ENCODE measurements around the gene PCDHGA1.
A peak's percentile ranks its signal among the peaks of the same experiment; 100 is the strongest.

PCDHGA1 gene

DNA sequence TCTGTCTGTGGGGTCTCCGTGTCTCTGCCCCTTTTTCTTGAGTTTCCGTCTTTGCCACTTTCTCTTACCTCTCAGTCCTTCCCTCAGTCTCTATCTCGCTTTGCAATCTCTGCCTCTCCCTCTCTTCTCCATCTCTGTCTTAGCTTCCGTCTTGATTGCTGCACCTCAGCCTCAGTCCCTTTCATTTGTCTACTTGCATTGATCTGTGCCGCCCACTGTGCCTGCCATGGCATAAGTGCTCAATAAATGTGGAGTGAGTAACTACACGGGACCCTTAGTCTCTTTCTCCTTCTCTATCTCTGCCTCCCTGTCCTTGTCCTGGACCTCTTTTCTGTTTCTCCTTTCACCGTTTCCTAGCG lies 165.1 kb downstream of the PCDHGA1 start:
- H3K36me3 ChIP-seq (ENCODE audit: control insufficient read depth, insufficient read depth, low read length) = no peaks in the 10 kb centered on the region
- H3K27me3 ChIP-seq (ENCODE audit: control insufficient read depth, insufficient read depth, low read length) = peaks cover 36% of the 10 kb centered on the region
- H3K9me3 ChIP-seq (ENCODE audit: control insufficient read depth, low read length) = no peaks in the 10 kb centered on the region
- H3K4me1 ChIP-seq (ENCODE audit: control insufficient read depth, insufficient read depth, low read length) = no peaks in the 10 kb centered on the region
- no peak overlapping the region for H3K9ac ChIP-seq (ENCODE audit: low read length)
- no peak overlapping the region for H3K4me3 ChIP-seq (ENCODE audit: low read length)

DNA sequence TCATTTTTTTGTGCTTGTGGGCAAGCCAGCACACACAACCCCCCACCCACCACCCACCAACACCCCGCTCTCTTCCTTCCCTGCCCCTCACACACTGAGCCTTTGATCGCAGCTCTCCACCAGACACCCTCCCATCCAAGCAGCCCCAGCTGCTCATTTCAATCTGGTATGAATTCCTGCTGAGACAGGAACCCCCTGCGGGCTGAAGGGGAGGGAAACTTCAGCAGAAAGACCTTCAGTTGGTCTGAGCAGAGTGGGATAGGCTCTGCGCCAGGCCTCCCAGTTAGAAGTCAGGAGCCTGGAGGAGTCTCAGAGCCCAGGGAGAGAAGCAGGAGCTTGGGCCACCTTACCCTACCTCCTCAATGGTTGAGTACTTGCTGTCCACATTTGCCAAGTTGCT lies 165.7 kb downstream of the PCDHGA1 start:
- no peak overlapping the region for H3K9ac ChIP-seq (ENCODE audit: low read length)
- H3K4me1 ChIP-seq (ENCODE audit: control insufficient read depth, insufficient read depth, low read length) = no peaks in the 10 kb centered on the region
- no peak overlapping the region for H3K4me3 ChIP-seq (ENCODE audit: low read length)
- H3K9me3 ChIP-seq (ENCODE audit: control insufficient read depth, low read length) = no peaks in the 10 kb centered on the region
- no peaks in the 10 kb centered on the region for H3K36me3 ChIP-seq (ENCODE audit: control insufficient read depth, insufficient read depth, low read length)
- H3K27me3 ChIP-seq (ENCODE audit: control insufficient read depth, insufficient read depth, low read length) = peaks cover 30% of the 10 kb centered on the region

DNA sequence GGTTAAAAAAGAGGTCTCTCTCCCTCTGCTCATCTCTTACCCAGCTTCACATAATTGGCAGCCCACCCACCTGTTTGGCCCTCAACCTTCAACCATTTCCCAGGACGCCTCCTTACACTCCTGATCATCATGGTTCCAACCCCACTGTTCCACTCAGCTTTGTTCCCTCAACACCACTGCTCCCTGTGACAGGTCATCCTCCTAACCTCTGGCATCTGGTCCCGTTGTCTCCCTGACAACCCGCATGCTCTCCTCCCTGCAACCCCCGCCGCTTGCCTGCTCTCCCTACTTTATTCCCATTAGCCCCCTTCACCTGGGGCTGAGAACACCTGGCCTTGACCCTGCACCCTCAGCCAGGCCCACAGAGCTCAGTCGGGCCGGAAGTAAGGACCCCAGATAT lies 171.4 kb downstream of the PCDHGA1 start:
- H3K9me3 ChIP-seq (ENCODE audit: control insufficient read depth, low read length) = no peaks in the 10 kb centered on the region
- no peaks in the 10 kb centered on the region for H3K27me3 ChIP-seq (ENCODE audit: control insufficient read depth, insufficient read depth, low read length)
- no peaks in the 10 kb centered on the region for H3K36me3 ChIP-seq (ENCODE audit: control insufficient read depth, insufficient read depth, low read length)
- H3K4me3 ChIP-seq (ENCODE audit: low read length) = no peak overlapping the region
- no peaks in the 10 kb centered on the region for H3K4me1 ChIP-seq (ENCODE audit: control insufficient read depth, insufficient read depth, low read length)
- no peak overlapping the region for H3K9ac ChIP-seq (ENCODE audit: low read length)

DNA sequence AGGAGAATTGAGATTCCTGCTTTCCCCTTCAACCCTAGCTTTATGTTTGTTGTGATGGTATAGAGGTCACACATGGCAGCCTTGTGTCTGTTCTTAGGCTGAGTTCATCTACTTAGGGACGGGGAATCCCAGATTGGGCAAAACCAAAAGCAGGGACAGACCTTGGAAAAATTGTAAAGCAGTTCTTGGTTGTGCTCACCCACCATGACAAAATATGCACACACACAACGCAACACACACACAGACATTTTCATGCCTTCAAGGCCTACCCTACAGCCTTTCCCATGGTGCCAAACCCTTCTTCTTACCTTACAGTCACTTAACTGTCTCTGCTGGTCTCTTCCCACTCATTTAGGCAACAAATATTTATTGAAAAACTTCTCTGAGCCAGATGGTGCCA lies 173.4 kb downstream of the PCDHGA1 start:
- H3K36me3 ChIP-seq (ENCODE audit: control insufficient read depth, insufficient read depth, low read length) = no peaks in the 10 kb centered on the region
- H3K27me3 ChIP-seq (ENCODE audit: control insufficient read depth, insufficient read depth, low read length) = no peaks in the 10 kb centered on the region
- H3K9me3 ChIP-seq (ENCODE audit: control insufficient read depth, low read length) = no peaks in the 10 kb centered on the region
- H3K9ac ChIP-seq (ENCODE audit: low read length) = no peak overlapping the region
- H3K4me3 ChIP-seq (ENCODE audit: low read length) = no peak overlapping the region
- H3K4me1 ChIP-seq (ENCODE audit: control insufficient read depth, insufficient read depth, low read length) = no peaks in the 10 kb centered on the region

DNA sequence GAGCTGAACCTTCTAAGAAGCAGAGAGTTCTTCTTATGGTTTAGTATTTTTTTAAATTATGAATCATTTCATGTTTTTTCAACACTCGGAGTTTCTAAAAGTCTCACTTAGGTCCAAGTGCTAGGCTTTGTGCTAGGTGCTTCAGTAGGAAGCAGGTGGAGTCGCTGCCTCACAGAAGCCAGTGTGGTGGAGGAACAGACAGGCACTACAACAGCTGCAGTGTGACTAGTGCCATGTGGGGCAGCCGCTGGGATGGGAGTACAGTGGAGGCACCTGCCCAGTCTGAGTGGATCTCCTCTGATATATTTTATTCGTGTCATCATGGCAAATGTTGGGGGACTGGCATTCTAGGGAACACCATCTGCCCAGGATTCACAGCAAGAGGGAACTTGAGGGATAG lies 173.9 kb downstream of the PCDHGA1 start:
- Histone ChIP-seq H3K4me1 (ENCODE audit: control insufficient read depth, insufficient read depth, low read length) (no peaks in the 10 kb centered on the region), H3K9ac (ENCODE audit: low read length) (no peak overlapping the region), H3K9me3 (ENCODE audit: control insufficient read depth, low read length) (no peaks in the 10 kb centered on the region), H3K4me3 (ENCODE audit: low read length) (no peak overlapping the region), H3K36me3 (ENCODE audit: control insufficient read depth, insufficient read depth, low read length) (no peaks in the 10 kb centered on the region), H3K27me3 (ENCODE audit: control insufficient read depth, insufficient read depth, low read length) (no peaks in the 10 kb centered on the region)

DNA sequence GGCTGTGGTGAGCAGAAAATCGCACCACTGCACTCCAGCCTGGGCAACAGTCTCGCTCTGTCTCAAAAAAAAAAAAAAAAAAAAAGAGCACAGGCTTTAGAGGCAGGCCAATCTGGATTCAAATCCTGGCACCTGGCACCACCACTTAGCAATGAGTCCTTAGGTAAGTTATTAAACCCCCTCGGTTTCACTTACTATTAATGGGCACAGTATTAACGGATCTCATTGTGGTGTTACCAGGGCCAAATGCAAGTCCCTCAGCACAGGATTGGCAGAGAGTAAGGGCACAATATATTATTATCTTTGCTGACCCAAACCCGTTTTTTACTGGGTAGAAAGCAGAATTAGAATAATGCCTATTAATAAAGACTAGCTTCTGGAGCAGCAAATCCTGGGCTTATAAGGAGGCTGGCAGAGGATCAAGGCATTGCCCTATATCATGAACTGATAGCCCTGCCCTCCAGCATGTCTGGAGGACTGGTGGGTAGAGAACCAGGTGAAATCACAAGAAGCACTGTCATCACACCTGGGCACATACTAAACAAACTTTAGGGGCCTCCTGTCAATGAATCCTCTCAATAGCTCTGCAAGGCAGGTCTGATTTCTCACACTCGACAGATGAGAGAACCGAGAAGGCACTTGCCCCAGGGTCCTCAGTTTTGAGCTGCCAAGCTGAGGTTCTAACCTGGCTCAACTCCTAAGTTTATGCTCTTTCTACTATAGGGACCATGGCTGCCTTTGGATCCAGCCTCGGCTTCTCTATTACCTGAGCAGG lies 176.3 kb downstream of the PCDHGA1 start:
- no peak overlapping the region for H3K9ac ChIP-seq (ENCODE audit: low read length)
- H3K9me3 ChIP-seq (ENCODE audit: control insufficient read depth, low read length) = no peaks in the 10 kb centered on the region
- H3K4me3 ChIP-seq (ENCODE audit: low read length) = no peak overlapping the region
- no peaks in the 10 kb centered on the region for H3K4me1 ChIP-seq (ENCODE audit: control insufficient read depth, insufficient read depth, low read length)
- no peaks in the 10 kb centered on the region for H3K36me3 ChIP-seq (ENCODE audit: control insufficient read depth, insufficient read depth, low read length)
- no peaks in the 10 kb centered on the region for H3K27me3 ChIP-seq (ENCODE audit: control insufficient read depth, insufficient read depth, low read length)

DNA sequence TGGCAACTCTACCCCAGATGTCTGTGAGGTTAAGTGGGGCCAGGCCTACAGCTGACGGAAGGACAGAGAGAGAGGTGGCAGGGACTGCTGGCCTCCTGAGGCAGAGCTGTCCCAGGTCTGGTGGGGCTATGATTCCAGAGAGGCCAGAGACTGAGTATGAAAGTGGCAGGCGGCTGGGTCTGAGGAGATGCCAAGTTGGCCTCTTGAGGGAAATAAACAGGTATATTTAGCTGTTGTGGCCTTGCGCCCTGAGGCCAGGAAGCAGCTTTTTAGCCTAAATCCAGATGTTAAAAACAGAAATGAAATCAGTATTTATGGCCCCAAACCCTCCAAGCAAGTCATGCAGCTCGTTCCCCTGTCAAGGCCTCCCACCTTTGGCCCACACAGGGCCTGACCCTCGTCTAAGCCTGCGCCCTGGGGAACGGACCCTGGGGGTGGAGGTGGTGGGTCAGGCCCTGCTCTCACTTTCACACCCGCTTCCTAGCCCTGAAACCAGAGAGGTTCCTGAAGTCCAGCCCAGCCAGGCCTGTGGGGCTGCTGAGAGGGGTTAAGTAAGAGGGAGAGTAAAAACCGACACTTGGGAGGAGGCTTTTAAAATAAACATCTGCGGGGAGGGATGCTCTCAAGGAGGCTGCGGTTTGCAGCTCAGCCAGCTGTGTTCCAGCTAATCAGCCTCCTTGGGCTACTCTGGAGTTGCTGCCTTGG lies 177.2 kb downstream of the PCDHGA1 start:
- Histone ChIP-seq H3K4me3 (ENCODE audit: low read length) (no peak overlapping the region), H3K9me3 (ENCODE audit: control insufficient read depth, low read length) (no peaks in the 10 kb centered on the region), H3K9ac (ENCODE audit: low read length) (no peak overlapping the region), H3K27me3 (ENCODE audit: control insufficient read depth, insufficient read depth, low read length) (no peaks in the 10 kb centered on the region), H3K36me3 (ENCODE audit: control insufficient read depth, insufficient read depth, low read length) (no peaks in the 10 kb centered on the region), H3K4me1 (ENCODE audit: control insufficient read depth, insufficient read depth, low read length) (peaks cover 6% of the 10 kb centered on the region)

DNA sequence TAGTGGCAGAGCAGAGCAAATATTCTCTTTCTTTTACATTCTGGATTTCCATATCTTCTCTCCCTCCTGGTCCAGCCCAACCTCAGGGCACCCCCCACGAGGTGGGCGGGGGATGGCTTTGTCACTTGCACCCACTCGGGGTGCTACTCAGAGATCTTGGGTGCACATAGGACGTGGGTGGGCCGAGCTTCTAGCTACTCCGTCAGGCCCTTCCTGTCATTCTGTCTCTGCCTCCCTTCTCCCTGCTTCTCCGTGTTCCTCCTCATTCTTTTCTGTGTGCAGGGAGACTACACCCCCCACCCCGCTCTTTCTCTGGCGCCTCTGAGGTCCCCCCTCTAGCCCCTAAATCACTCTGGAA lies 178.1 kb downstream of the PCDHGA1 start:
- peak overlapping the region; percentile 28 for H3K9ac ChIP-seq (ENCODE audit: low read length)
- H3K36me3 ChIP-seq (ENCODE audit: control insufficient read depth, insufficient read depth, low read length) = no peaks in the 10 kb centered on the region
- no peak overlapping the region for H3K4me3 ChIP-seq (ENCODE audit: low read length)
- H3K4me1 ChIP-seq (ENCODE audit: control insufficient read depth, insufficient read depth, low read length) = peaks cover 11% of the 10 kb centered on the region
- H3K27me3 ChIP-seq (ENCODE audit: control insufficient read depth, insufficient read depth, low read length) = no peaks in the 10 kb centered on the region
- H3K9me3 ChIP-seq (ENCODE audit: control insufficient read depth, low read length) = no peaks in the 10 kb centered on the region

DNA sequence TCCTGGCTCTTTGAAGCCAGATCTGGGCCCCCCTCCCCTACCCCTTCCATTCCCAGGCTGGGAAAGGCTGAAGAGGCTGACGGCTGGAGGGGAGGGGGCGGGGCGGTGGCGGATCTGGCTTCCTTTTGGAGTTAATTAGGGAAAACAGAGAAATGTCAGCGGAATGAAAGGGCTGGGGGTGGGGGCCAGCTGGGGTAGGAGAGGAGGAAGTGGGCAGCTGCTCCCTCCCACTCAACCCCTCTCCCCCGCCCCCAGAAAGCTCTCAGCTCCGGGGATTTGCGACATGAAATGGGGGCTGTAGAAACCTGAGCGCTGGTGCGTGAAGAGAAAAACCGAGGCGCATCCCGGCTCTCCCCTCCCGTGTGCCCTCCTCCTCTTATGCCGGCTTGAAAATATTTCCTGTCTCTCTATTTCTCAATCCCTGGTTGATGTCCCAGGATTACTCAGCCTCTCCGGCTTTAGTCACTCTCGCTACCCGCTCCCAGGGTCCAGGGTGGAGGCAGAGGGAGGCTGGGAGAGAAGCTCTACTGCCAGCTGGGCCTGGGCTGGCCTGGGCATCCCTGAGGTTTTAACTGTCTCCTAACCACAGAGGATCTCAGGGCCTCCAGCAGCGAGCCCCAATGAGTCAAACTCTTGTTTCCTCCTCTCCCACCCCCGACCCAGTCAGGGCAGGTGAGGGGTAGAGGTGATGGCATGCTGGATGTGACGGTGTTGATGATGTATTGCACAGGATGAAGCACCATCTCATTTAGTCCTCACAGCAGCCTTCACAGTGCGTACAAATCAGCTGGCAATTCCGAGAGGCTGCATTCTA lies 178.7 kb downstream of the PCDHGA1 start:
- no peak overlapping the region for H3K9ac ChIP-seq (ENCODE audit: low read length)
- peaks cover 15% of the 10 kb centered on the region for H3K4me1 ChIP-seq (ENCODE audit: control insufficient read depth, insufficient read depth, low read length)
- no peak overlapping the region for H3K4me3 ChIP-seq (ENCODE audit: low read length)
- no peaks in the 10 kb centered on the region for H3K9me3 ChIP-seq (ENCODE audit: control insufficient read depth, low read length)
- no peaks in the 10 kb centered on the region for H3K36me3 ChIP-seq (ENCODE audit: control insufficient read depth, insufficient read depth, low read length)
- H3K27me3 ChIP-seq (ENCODE audit: control insufficient read depth, insufficient read depth, low read length) = no peaks in the 10 kb centered on the region

DNA sequence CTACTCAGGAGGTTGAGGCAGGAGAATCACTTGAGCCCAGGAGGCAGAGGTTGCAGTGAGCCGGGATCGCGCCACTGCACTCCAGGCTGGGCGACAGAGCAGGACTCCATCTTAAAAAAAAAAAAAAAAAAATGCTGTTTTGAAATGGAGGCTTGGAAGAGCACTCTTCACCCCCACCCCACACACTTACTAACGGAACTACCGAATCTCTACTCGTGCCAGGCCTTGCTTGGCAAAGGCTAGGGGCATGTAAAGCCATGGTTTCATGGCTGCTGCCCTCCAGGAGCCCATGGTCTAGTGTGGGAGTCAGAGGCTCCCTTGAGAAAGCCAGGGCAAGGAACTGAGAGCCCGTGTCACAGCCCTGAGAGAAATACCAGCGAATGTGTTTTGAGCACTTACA lies 179.8 kb downstream of the PCDHGA1 start:
- no peaks in the 10 kb centered on the region for H3K27me3 ChIP-seq (ENCODE audit: control insufficient read depth, insufficient read depth, low read length)
- no peak overlapping the region for H3K4me3 ChIP-seq (ENCODE audit: low read length)
- H3K36me3 ChIP-seq (ENCODE audit: control insufficient read depth, insufficient read depth, low read length) = no peaks in the 10 kb centered on the region
- H3K9ac ChIP-seq (ENCODE audit: low read length) = no peak overlapping the region
- H3K9me3 ChIP-seq (ENCODE audit: control insufficient read depth, low read length) = no peaks in the 10 kb centered on the region
- peaks cover 22% of the 10 kb centered on the region for H3K4me1 ChIP-seq (ENCODE audit: control insufficient read depth, insufficient read depth, low read length)

DNA sequence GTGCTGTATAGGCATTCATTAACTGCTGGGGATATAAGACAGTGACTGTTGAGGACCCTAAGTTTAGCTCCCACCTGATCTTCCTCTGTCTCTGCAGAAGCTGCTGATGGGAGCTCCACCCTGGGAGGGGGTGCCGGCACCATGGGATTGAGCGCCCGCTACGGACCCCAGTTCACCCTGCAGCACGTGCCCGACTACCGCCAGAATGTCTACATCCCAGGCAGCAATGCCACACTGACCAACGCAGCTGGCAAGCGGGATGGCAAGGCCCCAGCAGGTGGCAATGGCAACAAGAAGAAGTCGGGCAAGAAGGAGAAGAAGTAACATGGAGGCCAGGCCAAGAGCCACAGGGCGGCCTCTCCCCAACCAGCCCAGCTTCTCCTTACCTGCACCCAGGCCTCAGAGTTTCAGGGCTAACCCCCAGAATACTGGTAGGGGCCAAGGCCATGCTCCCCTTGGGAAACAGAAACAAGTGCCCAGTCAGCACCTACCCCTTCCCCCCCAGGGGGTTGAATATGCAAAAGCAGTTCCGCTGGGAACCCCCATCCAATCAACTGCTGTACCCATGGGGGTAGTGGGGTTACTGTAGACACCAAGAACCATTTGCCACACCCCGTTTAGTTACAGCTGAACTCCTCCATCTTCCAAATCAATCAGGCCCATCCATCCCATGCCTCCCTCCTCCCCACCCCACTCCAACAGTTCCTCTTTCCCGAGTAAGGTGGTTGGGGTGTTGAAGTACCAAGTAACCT lies 180.7 kb downstream of the PCDHGA1 start:
- H3K4me3 ChIP-seq (ENCODE audit: low read length) = no peak overlapping the region
- H3K9ac ChIP-seq (ENCODE audit: low read length) = no peak overlapping the region
- H3K4me1 ChIP-seq (ENCODE audit: control insufficient read depth, insufficient read depth, low read length) = peaks cover 22% of the 10 kb centered on the region
- no peaks in the 10 kb centered on the region for H3K36me3 ChIP-seq (ENCODE audit: control insufficient read depth, insufficient read depth, low read length)
- no peaks in the 10 kb centered on the region for H3K27me3 ChIP-seq (ENCODE audit: control insufficient read depth, insufficient read depth, low read length)
- no peaks in the 10 kb centered on the region for H3K9me3 ChIP-seq (ENCODE audit: control insufficient read depth, low read length)
